Measurements from ENCODE around the gene GEMIN7. TPM values are rescaled to one million over a fixed set of nuclear protein-coding genes. Genes with fewer than 3 reads are reported as not detected.

GEMIN7 gene
- total RNA-seq, 1 experiment from 2014 or later, result 46.0 TPM

DNA sequence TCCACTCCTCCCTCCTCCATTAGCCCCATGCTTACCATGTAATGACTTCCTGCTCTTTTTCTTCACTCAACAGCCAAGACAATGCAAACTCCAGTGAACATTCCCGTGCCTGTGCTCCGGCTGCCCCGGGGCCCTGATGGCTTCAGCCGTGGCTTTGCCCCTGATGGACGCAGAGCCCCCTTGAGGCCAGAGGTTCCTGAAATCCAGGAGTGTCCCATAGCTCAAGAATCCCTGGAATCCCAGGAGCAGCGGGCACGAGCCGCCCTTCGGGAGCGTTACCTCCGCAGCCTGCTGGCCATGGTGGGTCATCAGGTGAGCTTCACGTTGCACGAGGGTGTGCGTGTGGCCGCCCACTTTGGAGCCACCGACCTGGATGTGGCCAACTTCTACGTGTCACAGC, 11.0 kb downstream of the GEMIN7 start:
- Histone ChIP-seq H4K91ac (ENCODE audit: insufficient read length, low read depth, low read length) (no peak overlapping the region), H3K9ac (ENCODE audit: extremely low read depth, insufficient read length, low read length) (no peak overlapping the region), H3K9me3 (ENCODE audit: control insufficient read depth, low read depth, low read length) (no peaks in the 10 kb centered on the region), H2AK5ac (ENCODE audit: insufficient read length, low read length) (no peak overlapping the region), H3K23ac (ENCODE audit: insufficient read length, low read depth, low read length) (no peak overlapping the region), H4K20me1 (ENCODE audit: control insufficient read depth, insufficient read depth, insufficient read length) (no peaks in the 10 kb centered on the region), H4K5ac (ENCODE audit: insufficient read length, low read depth, low read length) (no peak overlapping the region), H2BK20ac (ENCODE audit: low read depth, low read length, poor library complexity, severe bottlenecking) (no peak overlapping the region), H3K79me2 (ENCODE audit: insufficient read depth, low read length) (peaks cover 16% of the 10 kb centered on the region; the same call in 1 of the 2 replicates), H3K4me1 (ENCODE audit: insufficient read depth, low read length) (no peaks in the 10 kb centered on the region; the same call in 1 of the 2 replicates), H3K14ac (ENCODE audit: insufficient read depth, low read length) (no peak overlapping the region), H2AFZ (ENCODE audit: low read length) (no peak overlapping the region), H2BK15ac (ENCODE audit: low read depth, low read length) (no peak overlapping the region), H3K4ac (ENCODE audit: low read depth, low read length) (no peak overlapping the region), H3K79me1 (ENCODE audit: insufficient read depth, low read depth, low read length, poor library complexity, severe bottlenecking) (peaks cover 3% of the 10 kb centered on the region), H3K27ac (ENCODE audit: insufficient read length, low read depth, low read length) (no peak overlapping the region), H3K56ac (ENCODE audit: insufficient read length, low read depth, low read length) (no peak overlapping the region), H2BK5ac (ENCODE audit: insufficient read length, low read length) (no peak overlapping the region), H2BK12ac (ENCODE audit: insufficient read length, low read depth, low read length) (no peak overlapping the region), H3K23me2 (ENCODE audit: insufficient read length, low read depth, low read length, poor library complexity, severe bottlenecking) (peaks cover 9% of the 10 kb centered on the region), H3K18ac (ENCODE audit: insufficient read length, low read depth, low read length) (no peak overlapping the region), H4K8ac (replicated peaks; ENCODE audit: insufficient read length, low read depth, low read length) (no peak overlapping the region), H2BK120ac (ENCODE audit: low read depth, low read length, poor library complexity, severe bottlenecking) (no peak overlapping the region), H3T11ph (ENCODE audit: low read length) (no peak overlapping the region), H3K27me3 (ENCODE audit: insufficient read depth, low read length) (no peaks in the 10 kb centered on the region), H3K4me2 (ENCODE audit: insufficient read depth, insufficient read length, low read length) (no peak overlapping the region)
- no peaks in the 10 kb centered on the region; the same call in 1 of the 2 replicates for H3K27me3 Mint-ChIP-seq (ENCODE audit: low read depth)
- no peaks in the 10 kb centered on the region; a peak in 1 of 5 replicates for H3K9me3 Mint-ChIP-seq
- peaks cover 31% of the 10 kb centered on the region in 2 experiments for H3K4me1 Mint-ChIP-seq
- TF ChIP-seq, protein P1, sequence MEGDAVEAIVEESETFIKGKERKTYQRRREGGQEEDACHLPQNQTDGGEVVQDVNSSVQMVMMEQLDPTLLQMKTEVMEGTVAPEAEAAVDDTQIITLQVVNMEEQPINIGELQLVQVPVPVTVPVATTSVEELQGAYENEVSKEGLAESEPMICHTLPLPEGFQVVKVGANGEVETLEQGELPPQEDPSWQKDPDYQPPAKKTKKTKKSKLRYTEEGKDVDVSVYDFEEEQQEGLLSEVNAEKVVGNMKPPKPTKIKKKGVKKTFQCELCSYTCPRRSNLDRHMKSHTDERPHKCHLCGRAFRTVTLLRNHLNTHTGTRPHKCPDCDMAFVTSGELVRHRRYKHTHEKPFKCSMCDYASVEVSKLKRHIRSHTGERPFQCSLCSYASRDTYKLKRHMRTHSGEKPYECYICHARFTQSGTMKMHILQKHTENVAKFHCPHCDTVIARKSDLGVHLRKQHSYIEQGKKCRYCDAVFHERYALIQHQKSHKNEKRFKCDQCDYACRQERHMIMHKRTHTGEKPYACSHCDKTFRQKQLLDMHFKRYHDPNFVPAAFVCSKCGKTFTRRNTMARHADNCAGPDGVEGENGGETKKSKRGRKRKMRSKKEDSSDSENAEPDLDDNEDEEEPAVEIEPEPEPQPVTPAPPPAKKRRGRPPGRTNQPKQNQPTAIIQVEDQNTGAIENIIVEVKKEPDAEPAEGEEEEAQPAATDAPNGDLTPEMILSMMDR (conservative IDR thresholded peaks at IDR 0.05), result peak; percentile 57; the same call in 2 of the 3 replicates
- DNase-seq, result peak; percentile 90
- peak overlapping the region in 1 of 2 experiments; percentile 53; a peak in 1 of 5 replicates for H3K4me3 Mint-ChIP-seq
- no CpG with 5 or more reads among the region's 17 CpGs for WGBS (ENCODE audit: extremely low coverage, insufficient read length, low lambda C conversion rate)
- peaks cover 16 to 61% (median 40%) of the 10 kb centered on the region in 3 experiments; a peak in 6 of 7 replicates for H3K36me3 Mint-ChIP-seq (ENCODE audit: insufficient read depth in 1 of 3, low read depth in 3 of 3)
- peak overlapping the region; percentile 50 to 90 (median 71); a peak in 4 of 7 replicates for H3K27ac Mint-ChIP-seq

All from H9 (cell line).